Measurements from ENCODE around the gene ARHGAP28. TPM values are rescaled to one million over a fixed set of nuclear protein-coding genes. Genes with fewer than 3 reads are reported as not detected.
"Not testable (repeated sequence)": the region's sequence is repeated elsewhere in the genome, so short reads cannot be mapped to it uniquely, and the experiment has no call there.

ARHGAP28 gene
- total RNA-seq, 1 experiment from 2014 or later: 0.94 TPM

GRCh38 chr18:6763524-6763923 lies 34.0 kb downstream of the ARHGAP28 start:
- DNase-seq (ENCODE audit: extremely low read depth, low read depth): no peak

DNA sequence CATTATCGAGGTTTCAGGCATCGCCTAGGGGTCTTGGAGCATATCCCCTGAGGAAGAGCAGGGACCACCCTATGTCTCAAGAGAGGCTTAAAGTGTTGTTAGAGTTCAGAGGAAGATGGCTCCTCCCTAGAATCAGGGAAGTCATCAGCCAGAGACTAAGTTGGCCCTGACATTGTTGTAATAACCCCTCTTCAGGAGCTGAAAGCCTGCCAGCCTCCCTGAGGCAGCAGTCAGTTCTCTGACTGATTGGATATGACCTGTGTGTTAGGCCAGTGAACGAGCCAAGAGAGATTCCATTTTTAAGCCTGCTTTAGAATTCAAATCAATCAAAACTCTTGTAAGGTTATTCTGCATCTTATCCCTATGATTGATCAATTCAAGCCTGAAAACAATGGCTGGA lies 34.9 kb downstream of the ARHGAP28 start:
- DNase-seq (ENCODE audit: extremely low read depth, low read depth): no peak

- no peak for DNase-seq (ENCODE audit: extremely low read depth, low read depth)
Observed at GRCh38 chr18:6773777-6774176, 44.3 kb downstream of the ARHGAP28 start.

GRCh38 chr18:6775237-6775636 lies 45.7 kb downstream of the ARHGAP28 start:
- no peak for DNase-seq (ENCODE audit: extremely low read depth, low read depth)

DNA sequence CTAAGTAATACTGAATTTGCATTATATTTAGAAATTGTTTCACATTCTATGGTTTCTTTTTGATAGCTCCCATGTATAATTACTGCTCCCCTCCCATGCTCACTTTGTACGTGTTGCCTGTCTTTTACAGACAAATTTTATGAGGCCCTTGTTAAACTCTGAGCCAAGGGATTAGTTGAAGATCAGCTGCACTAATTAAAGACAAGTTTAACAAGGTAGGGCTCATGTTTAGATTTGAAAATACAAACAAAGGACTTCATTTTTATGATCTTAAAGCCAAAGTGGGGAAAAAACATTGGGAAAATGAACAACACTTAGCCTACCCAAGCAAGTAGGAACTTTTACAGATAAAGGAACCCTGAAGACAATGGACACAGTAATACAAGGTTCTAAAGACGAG lies 46.2 kb downstream of the ARHGAP28 start:
- DNase-seq (ENCODE audit: extremely low read depth, low read depth): no peak

DNA sequence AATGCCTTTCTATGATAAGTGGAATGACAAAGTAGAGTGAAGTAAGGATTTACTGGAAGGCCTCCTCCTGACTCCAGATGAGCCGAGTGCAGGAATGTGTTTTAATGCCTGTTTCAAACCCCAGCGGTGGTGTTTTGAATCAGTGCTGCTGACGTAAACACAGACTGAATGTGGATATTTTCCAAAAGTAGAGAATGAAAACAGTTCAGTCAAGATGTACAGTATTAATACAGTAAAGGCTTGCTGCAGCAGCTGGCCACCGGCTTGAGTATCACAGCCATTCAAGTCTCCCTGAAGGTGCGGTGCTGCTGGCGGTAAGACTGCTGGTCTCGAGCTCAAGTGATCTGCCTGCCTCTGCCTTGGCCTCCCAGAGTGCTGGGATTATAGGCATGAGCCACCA lies 46.7 kb downstream of the ARHGAP28 start:
- no peak for DNase-seq (ENCODE audit: extremely low read depth, low read depth)

GRCh38 chr18:6777509-6777908 lies 48.0 kb downstream of the ARHGAP28 start:
- DNase-seq (ENCODE audit: extremely low read depth, low read depth): no peak

GRCh38 chr18:6778459-6779247 lies 49.1 kb downstream of the ARHGAP28 start:
- no peak for DNase-seq (ENCODE audit: extremely low read depth, low read depth)

- DNase-seq (ENCODE audit: extremely low read depth, low read depth): no peak
Observed at GRCh38 chr18:6781142-6781714, 51.7 kb downstream of the ARHGAP28 start.

- no peak for DNase-seq (ENCODE audit: extremely low read depth, low read depth)
Observed at GRCh38 chr18:6781796-6782195, 52.3 kb downstream of the ARHGAP28 start.

GRCh38 chr18:6782861-6783260 lies 53.3 kb downstream of the ARHGAP28 start:
- DNase-seq (ENCODE audit: extremely low read depth, low read depth): no peak

DNA sequence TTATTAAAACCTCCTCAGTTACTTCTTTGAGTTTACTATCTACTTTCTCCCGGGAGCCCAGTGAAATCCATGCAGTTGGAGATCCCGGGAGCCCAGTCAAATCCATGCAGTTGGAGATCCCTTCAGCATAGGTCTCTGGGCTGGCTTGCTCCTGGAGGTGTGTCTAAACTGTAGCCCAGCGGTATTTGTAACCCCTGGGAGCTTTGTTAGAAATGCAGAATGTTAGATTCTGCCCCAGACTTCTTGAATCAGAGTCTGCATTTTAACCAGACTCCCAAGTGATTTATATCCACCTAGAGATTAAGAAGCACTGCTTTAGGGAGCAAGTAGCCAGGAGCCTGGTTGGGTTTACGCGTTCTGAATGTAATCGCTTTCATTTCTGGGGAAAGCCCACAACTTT lies 54.5 kb downstream of the ARHGAP28 start:
- DNase-seq (ENCODE audit: extremely low read depth, low read depth): no peak

DNA sequence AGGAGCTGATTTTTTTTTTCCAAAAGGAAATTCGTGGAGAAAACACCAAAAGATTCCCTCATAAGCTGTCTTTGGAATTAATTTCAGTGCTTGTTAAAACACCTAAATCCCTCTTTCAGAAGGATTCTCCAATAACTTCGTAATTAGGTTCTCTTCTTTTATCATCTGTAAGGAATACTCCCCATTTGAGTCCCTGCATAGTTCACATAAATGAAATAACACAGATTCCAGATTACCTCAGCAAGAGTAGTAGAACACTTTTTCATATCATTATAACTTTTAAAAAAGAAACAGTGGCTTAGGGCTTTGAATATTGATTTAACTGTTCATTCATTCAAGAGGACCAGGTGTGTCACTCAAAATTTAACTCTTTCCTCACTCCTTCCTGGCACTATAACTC lies 55.5 kb downstream of the ARHGAP28 start:
- no peak for DNase-seq (ENCODE audit: extremely low read depth, low read depth)

- no peak for DNase-seq (ENCODE audit: extremely low read depth, low read depth)
Observed at GRCh38 chr18:6785411-6785810, 55.9 kb downstream of the ARHGAP28 start.

DNA sequence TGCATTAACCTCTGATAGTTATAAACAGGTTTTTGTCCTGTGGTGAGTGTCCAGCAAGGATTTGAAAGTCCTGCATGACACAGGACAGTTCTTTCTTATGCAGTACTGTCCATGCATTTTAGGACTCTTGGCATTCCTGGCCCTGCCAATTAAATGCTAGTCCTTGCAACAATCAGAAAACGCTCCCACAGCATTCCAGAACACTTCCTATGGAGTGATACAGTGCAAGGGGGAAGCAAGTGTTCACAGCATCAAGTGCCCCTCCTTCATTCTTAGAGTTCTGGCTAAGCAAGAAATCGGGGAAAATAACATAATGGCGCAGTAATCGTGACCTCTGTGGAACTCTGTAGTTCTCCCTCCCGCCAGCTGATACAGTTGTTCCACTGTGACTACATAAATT lies 62.9 kb downstream of the ARHGAP28 start:
- no peak for DNase-seq (ENCODE audit: extremely low read depth, low read depth)

GRCh38 chr18:6793455-6793854 lies 63.9 kb downstream of the ARHGAP28 start:
- no peak for DNase-seq (ENCODE audit: extremely low read depth, low read depth)

DNA sequence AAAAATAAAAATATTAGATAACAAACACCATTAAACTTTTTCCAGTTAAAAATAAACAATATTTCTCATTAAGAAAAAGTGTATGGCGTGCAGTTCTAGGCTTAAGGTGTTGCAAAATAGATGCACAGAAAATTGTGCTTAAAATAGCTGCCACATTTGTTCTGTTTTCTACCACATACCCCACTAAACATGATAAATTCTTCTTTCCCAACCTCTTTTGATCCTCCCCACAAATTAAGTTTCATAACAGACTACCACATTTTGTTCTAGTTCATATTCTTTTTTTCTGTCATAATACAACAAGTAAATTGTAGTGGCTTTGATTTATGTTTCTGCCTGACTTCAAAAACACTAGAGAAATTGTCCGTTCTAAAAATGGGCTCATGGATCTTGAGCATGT lies 64.5 kb downstream of the ARHGAP28 start:
- DNase-seq (ENCODE audit: extremely low read depth, low read depth): no peak

GRCh38 chr18:6795307-6795706 lies 65.8 kb downstream of the ARHGAP28 start:
- no peak for DNase-seq (ENCODE audit: extremely low read depth, low read depth)

DNA sequence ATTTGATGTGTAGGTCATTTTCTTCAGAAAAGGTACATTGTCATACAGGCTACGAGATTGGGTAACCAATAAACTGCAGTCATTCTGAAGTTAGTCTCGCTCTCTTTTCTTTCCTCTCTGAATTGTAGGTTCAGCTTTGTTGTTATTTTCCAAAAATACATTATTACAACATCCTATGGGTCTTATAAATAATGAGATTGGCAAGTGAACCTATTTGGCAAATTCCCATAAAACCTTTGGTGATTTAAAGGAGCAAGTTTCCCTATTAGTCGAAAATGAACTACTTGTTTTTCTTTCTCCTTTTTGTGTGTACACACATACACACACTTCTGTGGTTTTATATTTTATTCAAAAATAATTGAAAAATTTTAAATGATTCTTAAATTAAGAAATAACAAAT lies 67.0 kb downstream of the ARHGAP28 start:
- DNase-seq (ENCODE audit: extremely low read depth, low read depth): no peak

GRCh38 chr18:6797171-6797570 lies 67.7 kb downstream of the ARHGAP28 start:
- DNase-seq (ENCODE audit: extremely low read depth, low read depth): no peak

- no peak for DNase-seq (ENCODE audit: extremely low read depth, low read depth)
Observed at GRCh38 chr18:6798896-6799295, 69.4 kb downstream of the ARHGAP28 start.

DNA sequence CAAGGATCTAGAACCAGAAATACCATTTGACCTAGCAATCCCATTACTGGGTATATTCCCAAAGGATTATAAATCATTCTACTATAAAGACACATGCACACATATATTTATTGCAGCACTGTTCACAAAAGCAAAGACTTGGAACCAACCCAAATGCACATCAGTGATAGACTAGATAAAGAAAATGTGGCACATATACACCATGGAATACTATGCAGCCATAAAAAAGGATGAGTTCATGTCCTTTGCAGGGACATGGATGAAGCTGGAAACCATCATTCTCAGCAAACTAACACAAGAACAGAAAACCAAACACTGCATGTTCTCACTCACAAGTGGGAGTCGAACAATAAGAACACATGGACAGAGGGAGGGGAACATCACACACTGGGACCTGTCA lies 70.8 kb downstream of the ARHGAP28 start:
- DNase-seq (ENCODE audit: extremely low read depth, low read depth): not testable (repeated sequence)

All from NCI-H460 (cell line).